ENCODE measurements around the gene UFD1. TPM values are rescaled to one million over a fixed set of nuclear protein-coding genes. Genes with fewer than 3 reads are reported as not detected.

The UFD1 gene
- total RNA-seq, 1 experiment from 2014 or later = 62.3 TPM

- no peaks in the 10 kb centered on the region for H3K27me3 Mint-ChIP-seq (ENCODE audit: insufficient read depth, unreplicated experiment)
- H3K36me3 Mint-ChIP-seq (ENCODE audit: insufficient read depth, unreplicated experiment) = peaks cover 23% of the 10 kb centered on the region
- TF ChIP-seq CTCF (IDR thresholded peaks at IDR 0.05; ENCODE audit: unreplicated experiment) = no peak
- no peaks in the 10 kb centered on the region for H3K9me3 Mint-ChIP-seq (ENCODE audit: unreplicated experiment)
- ChIA-PET CTCF (interaction anchor here (0.6 to 2.7 kb wide), 10 partner anchors 8 to 334 kb away, joined by 3 to 26 read pairs (median 4); partner anchors contain the start of gene ESS2), POLR2A (interaction anchor here (0.8 to 5.5 kb wide), 15 partner anchors 9 to 334 kb away, joined by 3 to 59 read pairs (median 9); partner anchors contain the start of genes C22orf39, CLTCL1, ESS2 and HIRA)
- no peak for DNase-seq (ENCODE audit: unreplicated experiment)
- BruUV-seq (replicated peaks) = TSS peak; percentile 39
- peaks cover 32% of the 10 kb centered on the region for H3K4me1 Mint-ChIP-seq (ENCODE audit: insufficient read depth, unreplicated experiment)
- H3K27ac Mint-ChIP-seq (ENCODE audit: low read depth, unreplicated experiment) = peak overlapping the region; percentile 100
- intact Hi-C loops (cut with micrococcal nuclease) = no loop called here
- H3K4me3 Mint-ChIP-seq (ENCODE audit: unreplicated experiment) = peak overlapping the region; percentile 96
These were observed 720 bp downstream of the UFD1 start for GRCh38 chr22:19478045-19478900.

GRCh38 chr22:19477321-19478044, 1.5 kb downstream of the UFD1 start:
- intact Hi-C loops (cut with micrococcal nuclease) = no loop called here
- no TSS peak for BruUV-seq (replicated peaks)
- H3K4me3 Mint-ChIP-seq (ENCODE audit: unreplicated experiment) = peak overlapping the region; percentile 96
- ChIA-PET CTCF (interaction anchor here (0.6 to 2.7 kb wide), 13 partner anchors 8 to 231 kb away, joined by 3 to 26 read pairs (median 3); no protein-coding TSS in a partner anchor), POLR2A (interaction anchor here (0.6 to 5.5 kb wide), 13 partner anchors 10 to 333 kb away, joined by 3 to 59 read pairs (median 9); partner anchors contain the start of genes C22orf39, CLTCL1, ESS2 and HIRA)
- peaks cover 32% of the 10 kb centered on the region for H3K4me1 Mint-ChIP-seq (ENCODE audit: insufficient read depth, unreplicated experiment)
- H3K27me3 Mint-ChIP-seq (ENCODE audit: insufficient read depth, unreplicated experiment) = no peaks in the 10 kb centered on the region
- H3K9me3 Mint-ChIP-seq (ENCODE audit: unreplicated experiment) = no peaks in the 10 kb centered on the region
- peak; percentile 23 for TF ChIP-seq CTCF (IDR thresholded peaks at IDR 0.05; ENCODE audit: unreplicated experiment)
- peak overlapping the region; percentile 100 for H3K27ac Mint-ChIP-seq (ENCODE audit: low read depth, unreplicated experiment)
- H3K36me3 Mint-ChIP-seq (ENCODE audit: insufficient read depth, unreplicated experiment) = peaks cover 31% of the 10 kb centered on the region
- DNase-seq (ENCODE audit: unreplicated experiment) = peak; percentile 14

- no peak for TF ChIP-seq CTCF (IDR thresholded peaks at IDR 0.05; ENCODE audit: unreplicated experiment)
- H3K4me1 Mint-ChIP-seq (ENCODE audit: insufficient read depth, unreplicated experiment) = peaks cover 32% of the 10 kb centered on the region
- CTCF ChIA-PET = interaction anchor here (0.6 to 2.7 kb wide), 4 partner anchors 41 to 177 kb away, joined by 3 to 26 read pairs (median 8); no protein-coding TSS in a partner anchor
- intact Hi-C loops (cut with micrococcal nuclease) = no loop called here
- DNase-seq (ENCODE audit: unreplicated experiment) = no peak
- H3K36me3 Mint-ChIP-seq (ENCODE audit: insufficient read depth, unreplicated experiment) = peaks cover 42% of the 10 kb centered on the region
- H3K4me3 Mint-ChIP-seq (ENCODE audit: unreplicated experiment) = no peak overlapping the region
- no peaks in the 10 kb centered on the region for H3K9me3 Mint-ChIP-seq (ENCODE audit: unreplicated experiment)
- peak overlapping the region; percentile 83 for H3K27ac Mint-ChIP-seq (ENCODE audit: low read depth, unreplicated experiment)
- no peaks in the 10 kb centered on the region for H3K27me3 Mint-ChIP-seq (ENCODE audit: insufficient read depth, unreplicated experiment)
- no TSS peak for BruUV-seq (replicated peaks)
- POLR2A ChIA-PET = interaction anchor here (1.9 to 5.5 kb wide), 2 partner anchors 29 to 188 kb away, joined by 4 to 42 read pairs; partner anchors contain the start of gene C22orf39
These were observed 3.0 kb downstream of the UFD1 start for GRCh38 chr22:19476023-19476422.

GRCh38 chr22:19473578-19473977, 5.4 kb downstream of the UFD1 start:
- Mint-ChIP-seq H3K27me3 (ENCODE audit: insufficient read depth, unreplicated experiment) (no peaks in the 10 kb centered on the region), H3K36me3 (ENCODE audit: insufficient read depth, unreplicated experiment) (peaks cover 61% of the 10 kb centered on the region), H3K27ac (ENCODE audit: low read depth, unreplicated experiment) (peak overlapping the region; percentile 7), H3K9me3 (ENCODE audit: unreplicated experiment) (no peaks in the 10 kb centered on the region), H3K4me1 (ENCODE audit: insufficient read depth, unreplicated experiment) (peaks cover 25% of the 10 kb centered on the region), H3K4me3 (ENCODE audit: unreplicated experiment) (no peak overlapping the region)
- CTCF ChIA-PET = interaction anchor here (0.5 to 1.5 kb wide), 6 partner anchors 35 to 1815 kb away, joined by 3 to 6 read pairs (median 4); no protein-coding TSS in a partner anchor
- POLR2A ChIA-PET = no interaction called here
- intact Hi-C loops (cut with micrococcal nuclease) = no loop called here
- no peak for TF ChIP-seq CTCF (IDR thresholded peaks at IDR 0.05; ENCODE audit: unreplicated experiment)
- no TSS peak for BruUV-seq (replicated peaks)
- DNase-seq (ENCODE audit: unreplicated experiment) = peak; percentile 51
